Activated T-cell treated with anti-CD3 and anti-CD28 coated beads for 4 hours (primary cell): ENCODE measurements around the gene PDCD1LG2.

ENCODE experiments used
- DNase-seq: peaks from one replicate; pipeline ENCODE4 v3.0.0-alpha.2; 2020

The PDCD1LG2 gene

GRCh38 chr9:5617749-5618148 is 107.4 kb downstream of the PDCD1LG2 start:
- no peak for DNase-seq

GRCh38 chr9:5620494-5620893 is 110.2 kb downstream of the PDCD1LG2 start:
- no peak for DNase-seq
